IPS DF 6.9 (cell line): ENCODE results near the gene MRPL37.

ENCODE experiments used
- DNase-seq: peaks from one replicate; pipeline ENCODE4 v3.0.0-alpha.2; 2013; ENCODE audit warnings: low read depth, low spot score
- H3K27ac ChIP-seq: one replicate; pipeline ENCODE4 v1.5.1; 2013; ENCODE audit warnings: low read length, control low read depth
- H3K27me3 ChIP-seq: 2 replicates; pipeline ENCODE4 v1.6.1; 2013; ENCODE audit warnings: mild to moderate bottlenecking, low read length; ENCODE audit not compliant: control insufficient read depth, insufficient read depth
- H3K36me3 ChIP-seq: 2 replicates; pipeline ENCODE4 v1.6.1; 2013; ENCODE audit warnings: low read length; ENCODE audit not compliant: control insufficient read depth, insufficient read depth
- H3K4me1 ChIP-seq: 2 replicates; pipeline ENCODE4 v1.6.1; 2013; ENCODE audit warnings: low read length; ENCODE audit not compliant: control insufficient read depth, insufficient read depth
- H3K4me3 ChIP-seq: 2 replicates; pipeline ENCODE4 v1.5.1; 2013; ENCODE audit warnings: mild to moderate bottlenecking, low read length
- H3K9me3 ChIP-seq: 2 replicates; pipeline ENCODE4 v1.6.1; 2013; ENCODE audit warnings: low read length, inconsistent platforms; ENCODE audit not compliant: control insufficient read depth, insufficient read depth
- WGBS: extraction: QIAGEN DNeasy Blood & Tissue Kit; methylation state at CpG from one replicate; pipeline ENCODE4 v1.1.7; 2013; ENCODE audit warnings: mixed read lengths, missing lambda C conversion rate; ENCODE audit not compliant: insufficient read length, insufficient coverage; 5-methylcytosine and 5-hydroxymethylcytosine counted together

The MRPL37 gene

DNA sequence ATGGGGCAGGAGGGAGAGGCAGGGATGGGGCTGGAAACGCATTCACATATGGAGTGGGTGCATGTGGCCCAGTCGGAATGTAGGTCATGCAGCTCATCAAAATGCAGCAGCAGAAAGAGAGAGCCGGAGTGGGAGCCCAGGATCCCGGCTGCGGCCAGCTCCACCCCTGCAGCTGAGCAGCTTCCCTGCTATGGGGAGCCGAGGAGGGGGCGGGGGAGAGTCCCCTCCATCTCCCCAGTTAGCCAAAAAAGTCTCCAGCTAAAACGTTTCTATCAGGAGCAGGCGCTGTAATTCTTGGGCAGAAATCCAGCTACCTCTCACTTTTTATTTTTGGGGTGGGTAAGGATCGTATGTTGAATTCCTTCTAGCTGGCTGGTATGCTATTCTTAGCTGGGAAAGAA is 39.7 kb downstream of the MRPL37 start:
- no peak overlapping the region for H3K27ac ChIP-seq
- H3K4me3 ChIP-seq: no peak overlapping the region
- WGBS: no CpG with 5 or more reads among the region's 10 CpGs
- no peak for DNase-seq
- no peaks in the 10 kb centered on the region for H3K4me1 ChIP-seq
- no peaks in the 10 kb centered on the region for H3K9me3 ChIP-seq
- peaks cover 15% of the 10 kb centered on the region for H3K36me3 ChIP-seq
- H3K27me3 ChIP-seq: no peaks in the 10 kb centered on the region

DNA sequence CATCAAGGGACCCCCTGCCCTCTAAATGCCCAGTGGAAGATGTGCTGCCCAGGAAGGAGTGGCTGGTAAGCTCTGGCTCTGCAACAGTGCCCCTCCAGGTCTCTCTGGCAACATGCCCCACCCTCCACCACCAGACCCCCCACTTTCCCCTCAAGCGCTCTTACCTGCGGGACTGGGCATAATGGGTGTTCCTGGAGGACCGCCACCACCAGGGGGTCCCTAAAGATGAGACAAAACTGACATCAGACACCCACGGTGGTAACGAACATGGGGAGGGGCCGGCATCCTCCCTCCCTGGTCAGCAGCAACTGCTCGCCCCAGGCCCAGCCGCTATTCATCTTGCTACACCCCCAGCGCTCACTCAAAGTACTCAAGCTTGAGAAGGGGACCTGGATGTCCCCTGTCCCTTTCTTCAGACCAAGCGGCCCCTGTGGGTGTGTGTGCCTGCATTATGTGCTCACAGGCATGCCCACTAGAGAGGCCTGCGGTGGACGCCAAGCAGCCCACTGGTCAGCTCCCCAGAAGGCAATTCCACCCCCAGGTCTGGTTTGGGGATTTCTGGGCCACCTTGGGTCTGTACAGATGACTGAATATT is 40.9 kb downstream of the MRPL37 start:
- no peak overlapping the region for H3K4me3 ChIP-seq
- no peaks in the 10 kb centered on the region for H3K4me1 ChIP-seq
- no peak for DNase-seq
- H3K27ac ChIP-seq: no peak overlapping the region
- H3K27me3 ChIP-seq: no peaks in the 10 kb centered on the region
- peaks cover 15% of the 10 kb centered on the region for H3K36me3 ChIP-seq
- no peaks in the 10 kb centered on the region for H3K9me3 ChIP-seq
- no CpG with 5 or more reads among the region's 12 CpGs for WGBS

DNA sequence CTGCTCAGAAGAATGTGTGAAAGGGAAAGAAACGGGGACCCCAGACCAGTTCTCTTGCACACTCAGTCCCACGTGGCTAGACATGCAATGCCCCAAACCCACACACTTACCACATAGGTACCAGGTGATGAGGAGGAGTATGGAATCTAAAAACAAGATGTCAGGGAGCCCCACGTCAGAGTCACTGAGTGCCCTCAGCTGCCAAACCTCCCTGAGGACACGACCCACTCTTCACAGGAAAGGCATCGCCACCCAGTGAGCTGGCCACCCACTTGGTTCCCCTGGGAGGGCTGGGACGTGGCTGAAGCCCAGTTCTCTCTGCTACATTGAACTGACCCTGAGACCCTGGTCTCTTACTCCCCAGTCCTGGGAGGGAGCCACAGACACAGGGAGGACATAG is 41.4 kb downstream of the MRPL37 start:
- no CpG with 5 or more reads among the region's 6 CpGs for WGBS
- peaks cover 15% of the 10 kb centered on the region for H3K36me3 ChIP-seq
- no peaks in the 10 kb centered on the region for H3K27me3 ChIP-seq
- no peak overlapping the region for H3K27ac ChIP-seq
- H3K4me1 ChIP-seq: no peaks in the 10 kb centered on the region
- H3K4me3 ChIP-seq: no peak overlapping the region
- DNase-seq: no peak
- H3K9me3 ChIP-seq: no peaks in the 10 kb centered on the region

DNA sequence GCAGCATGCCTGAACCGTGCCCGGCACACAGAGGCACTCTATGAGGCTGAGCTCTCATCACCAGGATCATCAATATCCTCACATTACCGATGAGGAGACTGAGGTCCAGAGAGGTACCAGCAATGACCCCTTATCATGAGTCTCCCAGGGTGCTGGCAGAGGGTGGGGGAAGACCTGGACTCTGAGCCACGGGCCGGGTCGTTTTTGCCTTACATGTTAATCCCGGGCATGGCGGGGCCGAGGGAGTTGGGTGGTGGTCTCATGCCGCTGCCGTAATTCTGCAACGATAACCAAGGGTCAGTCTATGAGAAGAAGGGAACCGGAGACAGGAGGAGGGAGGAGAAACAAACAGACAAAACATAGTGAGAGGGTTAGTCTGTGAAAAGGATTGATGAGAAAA is 43.1 kb downstream of the MRPL37 start:
- no CpG with 5 or more reads among the region's 13 CpGs for WGBS
- no peak overlapping the region for H3K27ac ChIP-seq
- peaks cover 12% of the 10 kb centered on the region; the same call in 1 of the 2 replicates for H3K36me3 ChIP-seq
- no peak for DNase-seq
- H3K27me3 ChIP-seq: no peaks in the 10 kb centered on the region
- H3K4me1 ChIP-seq: no peaks in the 10 kb centered on the region
- H3K4me3 ChIP-seq: no peak overlapping the region
- H3K9me3 ChIP-seq: no peaks in the 10 kb centered on the region

DNA sequence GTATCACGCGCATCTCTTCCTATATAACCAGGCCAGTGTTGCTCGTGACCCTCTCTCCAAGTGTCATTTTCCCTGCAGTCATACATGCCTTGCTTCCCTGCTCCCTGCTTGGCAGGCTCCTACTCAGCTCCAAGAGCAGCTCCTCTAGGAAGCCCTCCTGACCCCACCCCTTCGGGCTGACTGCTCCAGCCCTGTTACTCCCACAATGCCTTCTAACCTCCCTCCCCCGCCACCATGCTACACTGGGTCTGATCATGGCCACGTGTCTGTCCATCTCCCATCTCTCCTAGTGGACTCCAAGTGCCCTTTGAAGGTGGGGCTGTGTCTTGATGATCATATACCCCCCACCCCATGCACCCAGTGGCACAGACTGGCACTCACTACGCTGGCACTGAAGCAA is 44.7 kb downstream of the MRPL37 start:
- H3K27ac ChIP-seq: no peak overlapping the region
- no peak overlapping the region for H3K4me3 ChIP-seq
- no peaks in the 10 kb centered on the region for H3K27me3 ChIP-seq
- no peaks in the 10 kb centered on the region for H3K4me1 ChIP-seq
- WGBS: no CpG with 5 or more reads among the region's 7 CpGs
- no peaks in the 10 kb centered on the region for H3K9me3 ChIP-seq
- DNase-seq: no peak
- peaks cover 9% of the 10 kb centered on the region; the same call in 1 of the 2 replicates for H3K36me3 ChIP-seq

DNA sequence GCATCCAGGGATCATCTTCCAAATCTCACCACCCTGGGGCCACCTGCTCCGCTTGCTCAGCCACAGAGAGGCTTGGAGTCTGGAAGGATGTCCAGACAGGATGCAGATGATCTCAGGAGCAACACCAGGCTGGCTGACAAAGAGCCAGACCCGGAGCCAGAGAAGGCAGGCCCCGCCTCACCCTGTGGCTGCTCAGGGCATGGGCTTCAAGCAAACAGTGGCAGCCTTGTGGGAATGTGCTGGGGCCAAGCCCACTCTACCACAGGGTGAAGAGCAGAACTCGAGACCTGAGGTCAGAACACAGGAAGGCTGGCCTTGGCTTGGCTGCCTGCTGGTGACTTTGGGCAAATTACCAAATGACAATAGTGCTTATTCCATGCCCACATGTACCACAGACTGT is 45.5 kb downstream of the MRPL37 start:
- Histone ChIP-seq H3K9me3 (no peaks in the 10 kb centered on the region), H3K27ac (no peak overlapping the region), H3K4me1 (no peaks in the 10 kb centered on the region), H3K27me3 (no peaks in the 10 kb centered on the region), H3K4me3 (no peak overlapping the region), H3K36me3 (peaks cover 9% of the 10 kb centered on the region; the same call in 1 of the 2 replicates)
- no peak for DNase-seq
- no CpG with 5 or more reads among the region's 4 CpGs for WGBS

DNA sequence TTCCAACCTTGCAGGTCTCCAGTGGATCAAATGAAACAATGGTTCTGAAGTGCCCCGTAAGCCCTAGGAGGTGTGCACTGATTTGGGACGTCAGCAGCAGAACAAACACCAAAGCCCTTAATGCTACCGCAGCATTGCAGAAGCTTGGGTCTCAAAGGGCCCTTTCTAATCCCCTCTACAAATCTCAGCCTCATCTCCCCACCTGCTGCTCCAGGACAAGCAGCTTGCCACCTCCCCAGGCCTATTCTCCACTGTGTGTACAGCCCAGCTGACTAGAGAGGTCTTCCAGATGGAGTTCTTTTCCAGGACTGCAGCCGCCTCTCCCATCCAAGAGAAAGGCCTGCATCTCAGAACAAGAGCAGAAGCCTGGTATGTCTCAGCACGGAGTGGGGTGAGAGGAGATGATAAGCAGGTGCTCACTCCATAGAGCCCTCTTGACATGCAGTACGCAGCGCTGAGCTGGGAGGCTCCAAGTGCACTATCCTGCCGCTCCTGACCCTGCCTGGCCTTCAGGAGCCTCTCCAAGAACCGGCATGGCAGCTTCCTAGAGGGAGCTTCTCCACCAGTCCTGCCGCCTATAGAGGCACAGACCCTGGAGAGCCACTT is 46.3 kb downstream of the MRPL37 start:
- Histone ChIP-seq H3K27ac (no peak overlapping the region), H3K36me3 (peaks cover 9% of the 10 kb centered on the region; the same call in 1 of the 2 replicates), H3K27me3 (no peaks in the 10 kb centered on the region), H3K4me1 (no peaks in the 10 kb centered on the region), H3K9me3 (no peaks in the 10 kb centered on the region), H3K4me3 (no peak overlapping the region)
- no CpG with 5 or more reads among the region's 10 CpGs for WGBS
- no peak for DNase-seq

DNA sequence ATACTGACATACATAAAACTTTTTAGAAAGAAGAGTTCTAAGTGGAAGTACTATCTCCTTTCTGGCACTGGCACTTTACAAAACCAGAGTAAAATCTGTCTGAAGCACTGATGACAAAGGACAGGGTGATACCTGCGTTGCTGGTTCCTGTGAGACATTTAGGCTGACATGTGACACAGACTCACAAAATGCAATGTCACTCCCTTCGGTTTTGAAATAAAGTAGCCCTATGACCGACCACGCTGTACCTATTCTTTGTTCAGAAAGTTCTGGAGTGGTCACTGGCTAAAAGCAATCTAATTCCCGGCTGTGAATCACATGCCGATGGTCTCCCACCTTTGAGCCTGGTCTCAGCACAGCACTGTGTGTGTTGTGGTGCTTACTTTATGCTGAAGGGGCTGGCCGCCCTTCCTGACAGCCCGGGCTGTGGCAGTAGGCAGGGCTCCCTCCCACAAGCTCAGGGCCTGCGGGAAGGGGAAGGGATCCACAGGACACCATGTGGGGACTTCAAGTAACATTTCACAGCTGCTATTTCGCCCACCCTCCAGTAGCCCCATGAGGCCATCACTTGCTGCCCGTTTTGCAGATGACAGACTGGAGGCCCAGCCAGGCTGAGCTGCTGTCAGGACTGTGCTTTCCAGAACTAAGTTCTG is 48.0 kb downstream of the MRPL37 start:
- Histone ChIP-seq H3K27me3 (no peaks in the 10 kb centered on the region), H3K27ac (no peak overlapping the region), H3K4me1 (no peaks in the 10 kb centered on the region), H3K9me3 (no peaks in the 10 kb centered on the region), H3K36me3 (peaks cover 9% of the 10 kb centered on the region; the same call in 1 of the 2 replicates), H3K4me3 (no peak overlapping the region)
- DNase-seq: no peak
- no CpG with 5 or more reads among the region's 11 CpGs for WGBS

DNA sequence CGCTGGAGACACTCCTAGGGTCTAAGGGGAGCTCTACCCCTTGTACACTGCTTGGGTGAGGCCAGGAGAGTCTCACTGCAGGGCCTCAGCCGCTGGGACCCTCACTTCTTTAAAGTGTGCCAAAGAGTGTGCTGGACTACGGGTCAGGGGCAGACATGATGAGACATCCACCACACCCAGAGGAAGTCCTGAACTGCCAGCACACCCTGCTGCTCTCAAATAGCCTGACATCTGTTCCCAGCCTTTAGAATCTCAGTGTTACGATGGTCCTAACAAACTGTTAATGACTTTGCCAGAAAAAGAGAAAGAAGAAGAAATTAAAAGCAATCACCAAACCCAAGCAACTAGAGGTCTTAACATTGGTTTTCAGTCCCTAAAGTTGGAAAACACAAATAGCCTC is 49.0 kb downstream of the MRPL37 start:
- H3K9me3 ChIP-seq: no peaks in the 10 kb centered on the region
- peaks cover 6% of the 10 kb centered on the region; the same call in 1 of the 2 replicates for H3K36me3 ChIP-seq
- no peaks in the 10 kb centered on the region for H3K27me3 ChIP-seq
- DNase-seq: no peak
- H3K27ac ChIP-seq: no peak overlapping the region
- no CpG with 5 or more reads among the region's 4 CpGs for WGBS
- H3K4me3 ChIP-seq: no peak overlapping the region
- H3K4me1 ChIP-seq: no peaks in the 10 kb centered on the region

DNA sequence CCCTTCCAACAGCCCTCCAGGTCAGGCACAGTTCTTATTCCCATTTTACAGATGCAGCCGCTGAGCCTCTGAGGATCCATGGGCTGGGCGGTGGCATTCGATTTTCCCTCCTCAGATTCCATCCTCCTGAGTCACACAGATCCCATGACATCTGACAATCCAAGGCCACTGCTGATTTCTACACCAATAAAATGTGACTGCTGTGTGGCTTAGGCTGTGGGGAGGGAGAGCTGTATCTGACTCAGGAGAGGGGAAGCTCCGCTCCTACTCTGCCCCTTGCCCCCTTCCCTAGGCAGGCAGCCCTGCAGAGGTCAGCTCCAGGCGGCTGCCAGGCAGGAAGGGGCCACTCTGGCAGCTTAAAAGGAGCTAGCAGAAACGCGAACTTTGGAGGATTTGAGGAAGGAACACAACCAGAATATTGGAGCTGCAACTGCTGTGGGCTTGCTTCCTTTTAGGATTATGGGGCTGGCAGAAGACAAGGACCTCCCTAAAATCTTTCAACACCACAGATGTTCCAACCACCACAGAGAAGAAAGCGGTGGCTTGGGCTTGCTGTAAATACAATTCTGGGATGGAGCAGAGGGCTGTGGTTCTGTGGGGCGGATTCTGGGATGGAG is 50.0 kb downstream of the MRPL37 start:
- no peaks in the 10 kb centered on the region for H3K9me3 ChIP-seq
- DNase-seq: no peak
- H3K36me3 ChIP-seq: peaks cover 6% of the 10 kb centered on the region; the same call in 1 of the 2 replicates
- WGBS: no CpG with 5 or more reads among the region's 9 CpGs
- no peak overlapping the region for H3K4me3 ChIP-seq
- H3K27ac ChIP-seq: no peak overlapping the region
- no peaks in the 10 kb centered on the region for H3K4me1 ChIP-seq
- no peaks in the 10 kb centered on the region for H3K27me3 ChIP-seq
